GM12892 (cell line): ENCODE measurements around the gene CHTF18.

Source experiments
- POLR2A ChIP-seq: IDR thresholded peaks from 2 replicates; pipeline ENCODE4 v1.6.1; 2011; ENCODE audit warnings: low read depth, low read length, control low read depth
- TAF1 ChIP-seq: IDR thresholded peaks from 2 replicates; pipeline ENCODE4 v1.6.1; 2011; ENCODE audit warnings: low read depth, mild to moderate bottlenecking, control low read depth, low read length, borderline replicate concordance

DNA sequence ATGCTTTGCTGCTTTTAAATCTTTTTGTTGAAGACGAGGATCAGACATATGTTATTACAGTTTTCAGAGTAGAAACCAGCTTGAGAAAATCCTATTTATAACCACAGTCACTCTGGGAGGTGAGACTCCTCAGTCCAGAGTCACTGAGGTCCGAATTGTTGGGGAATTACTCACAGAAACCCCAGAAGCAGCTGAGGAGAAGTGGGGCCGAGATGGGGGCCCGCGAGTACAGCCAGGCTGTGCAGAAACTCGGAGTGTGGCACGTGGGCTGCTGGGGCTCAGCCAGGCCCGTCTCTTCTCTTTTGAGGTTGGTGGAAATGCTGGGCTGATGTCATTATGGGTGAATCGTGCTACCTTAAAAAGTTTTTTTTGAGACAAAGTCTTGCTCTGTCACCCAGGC, 26.6 kb downstream of the CHTF18 start:
- TF ChIP-seq POLR2A (no peak), TAF1 (no peak)
